ENCODE measurements around the gene BRINP1.

Gene BRINP1

GRCh38 chr9:119339056-119339455 is 30.2 kb downstream of the BRINP1 start:
- TF ChIP-seq CTCF (conservative IDR thresholded peaks at IDR 0.05; ENCODE audit: low read depth, low read length): no peak
- no peak overlapping the region for H3K4me3 ChIP-seq (ENCODE audit: low read length)
- no peak for DNase-seq (ENCODE audit: low read depth)

DNA sequence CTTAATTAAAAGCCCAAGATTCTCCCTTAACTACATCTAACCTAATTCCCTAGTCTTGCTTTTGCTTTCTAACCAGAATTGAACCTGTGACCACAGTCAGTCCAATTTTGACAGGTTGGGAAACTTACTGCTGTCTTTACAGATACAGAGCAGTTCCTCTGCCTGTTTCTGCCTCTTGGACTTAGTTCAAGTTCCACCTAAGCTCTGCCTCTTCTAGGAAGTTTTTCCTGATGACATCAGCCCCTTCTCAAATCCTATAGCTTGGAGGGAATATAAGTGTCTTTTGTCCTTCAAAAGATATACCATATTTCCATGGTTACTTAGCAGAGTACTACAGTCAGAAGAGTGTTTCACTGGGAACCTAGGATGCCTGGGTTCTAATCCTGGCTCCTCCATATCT is 31.7 kb downstream of the BRINP1 start:
- no peak for DNase-seq (ENCODE audit: low read depth)
- TF ChIP-seq CTCF (conservative IDR thresholded peaks at IDR 0.05; ENCODE audit: low read depth, low read length): no peak
- H3K4me3 ChIP-seq (ENCODE audit: low read length): no peak overlapping the region

DNA sequence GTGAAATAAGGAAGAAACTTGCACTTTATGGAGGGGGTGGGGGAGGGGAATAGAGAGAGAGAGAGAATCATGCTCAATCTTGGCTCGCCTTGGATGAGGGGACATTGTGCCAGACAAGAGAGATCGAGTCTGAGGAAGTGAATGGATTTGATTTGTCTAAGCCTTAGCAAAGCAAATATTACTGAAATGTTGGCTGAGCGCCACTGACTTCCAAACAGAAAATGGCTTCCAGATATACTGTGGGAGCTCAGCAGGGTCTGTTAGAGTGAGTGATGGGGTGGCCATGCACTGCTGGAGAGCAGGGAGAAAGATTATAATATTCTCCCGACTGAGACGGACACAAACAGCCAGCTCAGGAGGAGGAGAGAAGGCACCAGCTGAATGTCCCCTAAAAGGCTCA is 34.5 kb downstream of the BRINP1 start:
- TF ChIP-seq CTCF (conservative IDR thresholded peaks at IDR 0.05; ENCODE audit: low read depth, low read length): no peak
- DNase-seq (ENCODE audit: low read depth): no peak
- H3K4me3 ChIP-seq (ENCODE audit: low read length): no peak overlapping the region

DNA sequence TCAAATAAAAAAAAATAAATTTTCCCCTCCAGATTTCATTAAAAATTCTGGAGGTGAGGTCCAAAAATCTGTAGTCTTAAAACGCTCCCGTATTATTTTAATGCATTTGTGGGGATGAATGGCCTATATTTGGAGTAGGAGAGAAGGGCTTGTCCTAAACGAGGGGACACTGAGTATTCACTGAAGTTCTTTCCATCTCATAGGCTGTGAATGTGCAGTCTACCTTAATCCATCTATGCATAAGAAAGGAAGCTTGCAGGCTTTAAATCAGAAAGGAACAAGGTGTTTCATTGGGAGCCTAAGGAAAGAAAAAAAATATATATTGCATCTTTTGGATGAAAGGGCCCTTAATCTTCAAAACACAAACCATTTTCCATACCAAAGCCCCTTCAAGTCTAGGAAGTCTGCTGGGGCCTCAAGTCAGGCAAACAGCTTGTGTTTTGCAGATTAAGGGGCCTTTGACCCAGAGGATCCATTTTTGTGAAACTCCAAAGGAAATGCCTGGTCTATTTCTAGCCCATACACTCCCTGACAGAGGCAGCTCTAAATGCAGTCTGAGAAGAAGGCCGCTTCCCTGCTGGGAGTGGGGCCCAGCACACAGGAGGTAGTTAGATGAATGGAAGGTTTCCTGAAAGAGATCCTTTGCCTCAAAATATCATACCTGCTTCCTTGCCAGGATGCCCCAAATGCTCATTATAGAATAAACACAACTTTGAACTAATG is 35.6 kb downstream of the BRINP1 start:
- DNase-seq (ENCODE audit: low read depth): no peak
- no peak for TF ChIP-seq CTCF (conservative IDR thresholded peaks at IDR 0.05; ENCODE audit: low read depth, low read length)

DNA sequence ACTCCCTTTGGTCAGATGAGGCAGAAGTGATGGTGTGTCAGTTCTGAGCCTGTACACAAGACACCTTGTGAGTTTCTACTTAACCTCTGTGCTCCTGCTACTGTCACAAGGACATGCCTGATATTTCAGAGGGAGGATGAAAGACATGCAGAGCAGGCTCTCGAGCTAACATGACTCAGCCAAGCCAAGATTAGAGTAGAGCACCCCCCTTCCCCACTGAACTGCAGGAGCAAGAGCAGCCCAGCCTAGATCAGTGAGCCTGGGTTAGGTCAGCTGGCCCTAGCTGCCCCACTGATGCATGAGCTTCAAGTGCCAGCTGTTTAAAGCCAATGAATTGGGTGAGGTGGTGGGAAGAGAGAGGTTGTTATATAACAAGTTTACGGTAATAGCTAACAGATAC is 36.7 kb downstream of the BRINP1 start:
- no peak for TF ChIP-seq CTCF (conservative IDR thresholded peaks at IDR 0.05; ENCODE audit: low read depth, low read length)

More for the DNA sequence above, 35.6 kb downstream of the BRINP1 start:
- H3K4me3 ChIP-seq (ENCODE audit: low read length): no peak overlapping the region

DNA sequence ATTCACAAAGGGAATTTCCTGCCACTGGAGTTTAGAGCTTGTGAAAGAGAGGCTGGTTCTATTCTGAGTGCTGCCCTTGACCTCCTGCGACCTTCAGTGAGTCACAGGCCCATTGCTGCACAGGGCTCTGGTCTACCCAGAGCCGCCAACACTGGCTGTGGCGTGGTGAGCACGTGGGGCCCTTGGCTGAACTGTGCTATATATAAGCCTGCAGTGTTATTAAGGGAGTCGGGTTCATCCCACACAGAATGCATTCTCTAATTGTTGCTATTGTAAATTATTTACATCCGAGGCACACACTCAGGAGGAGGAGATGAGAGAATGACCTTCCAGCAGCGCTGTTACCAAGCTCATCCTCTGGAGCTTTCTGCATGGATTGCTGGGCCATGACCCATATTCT is 47.1 kb downstream of the BRINP1 start:
- TF ChIP-seq CTCF (conservative IDR thresholded peaks at IDR 0.05; ENCODE audit: low read depth, low read length): no peak
- H3K4me3 ChIP-seq (ENCODE audit: low read length): no peak overlapping the region
- no peak for DNase-seq (ENCODE audit: low read depth)

More for the DNA sequence above, 36.7 kb downstream of the BRINP1 start:
- no peak overlapping the region for H3K4me3 ChIP-seq (ENCODE audit: low read length)
- DNase-seq (ENCODE audit: low read depth): no peak

GRCh38 chr9:119318371-119318770 is 50.9 kb downstream of the BRINP1 start:
- no peak overlapping the region for H3K4me3 ChIP-seq (ENCODE audit: low read length)
- no peak for TF ChIP-seq CTCF (conservative IDR thresholded peaks at IDR 0.05; ENCODE audit: low read depth, low read length)
- DNase-seq (ENCODE audit: low read depth): no peak
